ENCODE data around the gene GIMAP6. TPM values are rescaled to one million over a fixed set of nuclear protein-coding genes. Genes with fewer than 3 reads are reported as not detected.
"Not testable (repeated sequence)": the region's sequence is repeated elsewhere in the genome, so short reads cannot be mapped to it uniquely, and the experiment has no call there.

GIMAP6 gene
- total RNA-seq (2014; rRNA removed; shearing (Covaris generic)): 0.48 TPM in 1 of 2 replicates, not detected in the other

DNA sequence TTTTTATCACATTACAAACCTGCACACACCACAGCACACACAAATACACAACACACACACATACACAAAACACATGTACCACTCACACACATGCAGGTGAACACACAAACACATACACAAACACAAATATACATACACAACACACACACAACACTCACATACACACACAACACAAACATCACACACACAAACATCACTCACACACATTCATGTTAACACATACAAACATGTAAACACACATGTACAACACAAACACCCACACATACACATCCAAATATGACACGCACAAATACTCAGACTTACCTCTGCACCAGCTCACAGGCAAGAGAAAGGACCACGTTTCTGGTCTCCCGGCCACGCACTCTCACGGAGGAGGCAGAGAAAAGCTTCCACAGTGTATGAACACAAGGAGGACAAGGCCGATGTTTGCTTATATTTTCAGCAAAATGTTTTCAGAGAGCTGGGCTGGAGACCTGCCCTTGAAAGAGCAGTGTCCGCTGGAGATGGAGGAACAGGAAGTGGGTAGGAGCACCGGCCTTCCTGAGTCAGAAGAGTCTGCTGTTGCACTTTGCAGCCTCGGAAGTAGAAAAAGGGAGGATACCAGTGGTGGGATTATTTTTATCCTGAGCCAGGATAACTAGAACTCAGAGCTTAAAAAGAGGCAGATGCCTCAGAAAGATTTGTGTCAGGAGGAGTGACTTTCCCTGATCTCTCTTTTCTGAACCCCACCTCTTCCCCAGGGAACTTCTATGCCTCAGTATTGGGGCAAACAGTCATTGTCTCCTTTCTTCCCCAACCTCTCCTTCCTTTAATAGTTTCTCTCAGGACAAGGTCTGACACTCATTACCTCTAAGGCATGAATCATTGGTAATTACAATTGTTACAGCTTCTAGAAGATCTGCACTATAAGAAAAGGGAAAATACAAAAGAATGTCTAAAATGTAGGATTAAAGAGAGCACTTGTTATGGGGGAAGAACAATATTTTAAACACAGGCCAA lies at the start of gene GIMAP6:
GIMAP6 (minus strand) TSS at position 520 of the 999 bp plus-strand sequence. CDS start 2,243 bp downstream, outside the sequence.
- DNase-seq (ENCODE audit: low read depth): peak; percentile 3

GRCh38 chr7:150680364-150680763 lies 48.2 kb upstream of the GIMAP6 start:
- not testable (repeated sequence) for DNase-seq (ENCODE audit: low read depth)

DNA sequence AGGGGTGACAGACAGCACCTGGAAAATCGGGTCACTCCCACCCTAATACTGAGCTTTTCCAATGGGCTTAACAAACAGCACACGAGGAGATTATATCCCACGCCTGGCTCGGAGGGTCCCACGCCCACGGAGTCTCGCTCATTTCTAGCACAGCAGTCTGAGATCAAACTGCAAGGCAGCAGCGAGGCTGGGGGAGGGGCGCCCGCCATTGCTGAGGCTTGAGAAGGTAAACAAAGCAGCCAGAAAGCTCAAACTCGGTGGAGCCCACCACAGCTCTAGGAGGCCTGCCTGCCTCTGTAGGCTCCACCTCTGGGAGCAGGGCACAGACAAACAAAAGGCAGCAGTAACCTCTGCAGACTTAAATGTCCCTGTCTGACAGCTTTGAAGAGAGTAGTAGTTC lies 46.4 kb upstream of the GIMAP6 start:
- DNase-seq (ENCODE audit: low read depth): not testable (repeated sequence)

DNA sequence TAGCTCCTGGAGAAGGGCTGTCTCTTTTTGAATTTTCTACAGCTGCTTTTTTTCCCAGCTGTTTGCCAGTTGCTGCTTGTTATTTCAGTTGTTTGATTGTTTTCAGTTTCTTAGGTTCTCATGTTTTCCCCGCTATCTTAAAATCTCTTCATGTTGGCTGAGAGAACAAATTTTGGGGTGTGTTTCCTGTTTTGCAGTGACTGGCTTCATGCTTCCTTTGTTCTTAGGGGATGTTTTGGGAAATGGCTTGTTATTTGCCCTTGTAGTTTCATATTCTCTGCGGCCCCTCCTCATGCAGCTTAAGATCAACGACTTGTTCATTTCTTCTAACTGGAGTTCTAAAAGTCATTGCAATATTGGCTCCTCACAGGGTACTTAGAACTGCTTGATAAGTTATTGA lies 44.7 kb upstream of the GIMAP6 start:
- not testable (repeated sequence) for DNase-seq (ENCODE audit: low read depth)

DNA sequence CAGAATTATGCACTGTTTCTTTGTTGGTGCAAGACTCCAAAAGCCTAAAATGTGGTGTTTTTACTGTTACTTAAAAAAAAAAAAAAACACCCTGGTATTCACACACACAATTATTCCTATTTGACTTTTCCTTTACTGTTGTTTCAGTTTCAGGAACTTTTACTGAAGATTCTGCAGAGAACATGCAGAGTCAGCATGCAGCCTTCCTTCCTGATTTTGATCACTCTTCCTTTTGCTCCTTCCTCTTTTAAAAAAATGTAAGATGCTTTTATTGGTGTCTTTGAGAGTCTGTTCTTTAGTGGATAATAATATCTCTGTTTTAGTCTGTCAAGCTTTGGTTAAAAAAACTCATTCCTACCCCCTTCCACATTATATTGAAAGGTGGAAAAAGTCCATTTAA lies 44.1 kb upstream of the GIMAP6 start:
- not testable (repeated sequence) for DNase-seq (ENCODE audit: low read depth)

- DNase-seq (ENCODE audit: low read depth): no peak
Observed at GRCh38 chr7:150675714-150676113, 43.5 kb upstream of the GIMAP6 start.

- not testable (repeated sequence) for DNase-seq (ENCODE audit: low read depth)
Observed at GRCh38 chr7:150671798-150672585, 39.8 kb upstream of the GIMAP6 start.

GRCh38 chr7:150668977-150669376 lies 36.8 kb upstream of the GIMAP6 start:
- DNase-seq (ENCODE audit: low read depth): no peak

- DNase-seq (ENCODE audit: low read depth): no peak
Observed at GRCh38 chr7:150668472-150668911, 36.3 kb upstream of the GIMAP6 start.

- no peak for DNase-seq (ENCODE audit: low read depth)
Observed at GRCh38 chr7:150666412-150666811, 34.2 kb upstream of the GIMAP6 start.

GRCh38 chr7:150665896-150666295 lies 33.7 kb upstream of the GIMAP6 start:
- no peak for DNase-seq (ENCODE audit: low read depth)

GRCh38 chr7:150665089-150665748 lies 33.0 kb upstream of the GIMAP6 start:
- no peak for DNase-seq (ENCODE audit: low read depth)

- no peak for DNase-seq (ENCODE audit: low read depth)
Observed at GRCh38 chr7:150663802-150664494, 31.8 kb upstream of the GIMAP6 start.

DNA sequence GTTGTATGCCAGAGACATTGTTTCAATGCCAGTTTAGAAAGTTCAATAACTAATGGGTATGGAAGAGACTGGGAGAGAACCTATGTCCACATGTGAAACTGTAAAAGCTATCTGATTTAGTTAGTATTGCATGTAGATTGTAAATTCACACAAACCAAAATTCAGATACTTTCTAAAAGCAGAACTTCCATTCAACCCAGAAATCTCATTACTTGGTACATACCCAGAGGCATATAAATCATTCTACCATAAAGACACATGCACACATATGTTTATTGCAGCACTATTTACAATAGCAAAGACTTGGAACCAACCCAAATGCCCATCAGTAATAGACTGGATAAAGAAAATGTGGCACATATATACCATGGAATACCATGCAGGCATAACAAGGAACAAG lies 30.6 kb upstream of the GIMAP6 start:
- not testable (repeated sequence) for DNase-seq (ENCODE audit: low read depth)

DNA sequence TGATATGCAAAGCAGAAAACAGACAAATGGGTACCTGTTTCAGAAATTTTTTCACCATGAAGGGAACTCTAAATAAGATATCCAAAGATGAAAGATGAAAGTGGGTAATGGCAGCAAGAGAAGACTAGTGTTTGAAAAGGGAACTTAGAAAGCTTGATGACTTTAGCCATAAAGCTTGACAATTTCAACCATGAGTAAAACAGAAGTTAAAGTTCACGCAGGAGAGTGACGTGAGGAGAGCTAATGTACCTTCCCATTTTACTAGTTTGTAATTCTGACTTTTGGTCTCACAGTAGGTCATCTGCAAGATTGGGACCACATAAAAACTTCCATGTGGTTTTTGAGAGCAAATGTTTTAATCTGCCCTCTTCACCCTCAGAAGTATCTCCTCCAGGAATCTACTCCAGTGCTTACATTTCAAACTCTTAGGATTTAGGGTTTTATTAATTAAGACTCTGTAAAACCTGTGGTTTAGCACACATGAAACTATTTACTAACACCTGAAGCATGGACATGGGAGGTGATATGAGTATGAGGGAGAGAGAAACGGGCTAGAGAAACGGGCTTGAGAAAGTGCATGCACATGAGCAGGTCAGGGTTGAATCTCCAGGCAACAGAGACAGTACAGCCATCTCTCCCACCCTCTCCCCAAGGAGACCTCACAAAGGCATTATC lies 28.9 kb upstream of the GIMAP6 start:
- DNase-seq (ENCODE audit: low read depth): no peak

- no peak for DNase-seq (ENCODE audit: low read depth)
Observed at GRCh38 chr7:150657526-150657925, 25.3 kb upstream of the GIMAP6 start.

DNA sequence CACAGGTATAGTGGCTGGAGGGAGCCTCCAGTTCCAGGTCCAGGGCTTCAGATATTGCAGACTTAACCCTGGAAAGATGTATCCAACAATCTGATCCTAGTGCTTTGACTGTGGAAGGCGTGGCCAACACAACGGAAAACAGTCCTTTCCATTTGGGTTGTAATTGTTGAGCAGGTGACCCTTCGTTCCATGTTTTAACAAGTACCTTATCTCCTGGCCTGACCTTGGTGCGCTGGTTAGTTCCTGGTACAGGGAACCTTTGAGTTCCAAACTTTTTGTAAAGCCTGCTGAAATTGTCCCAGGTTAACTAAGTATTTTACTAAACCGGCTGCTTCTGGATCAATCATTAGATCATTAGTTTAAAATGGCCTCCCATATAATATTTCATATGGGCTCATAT lies 23.9 kb upstream of the GIMAP6 start:
- DNase-seq (ENCODE audit: low read depth): no peak

- no peak for DNase-seq (ENCODE audit: low read depth)
Observed at GRCh38 chr7:150654692-150655091, 22.5 kb upstream of the GIMAP6 start.

GRCh38 chr7:150649080-150649385 lies 16.8 kb upstream of the GIMAP6 start:
- no peak for DNase-seq (ENCODE audit: low read depth)

DNA sequence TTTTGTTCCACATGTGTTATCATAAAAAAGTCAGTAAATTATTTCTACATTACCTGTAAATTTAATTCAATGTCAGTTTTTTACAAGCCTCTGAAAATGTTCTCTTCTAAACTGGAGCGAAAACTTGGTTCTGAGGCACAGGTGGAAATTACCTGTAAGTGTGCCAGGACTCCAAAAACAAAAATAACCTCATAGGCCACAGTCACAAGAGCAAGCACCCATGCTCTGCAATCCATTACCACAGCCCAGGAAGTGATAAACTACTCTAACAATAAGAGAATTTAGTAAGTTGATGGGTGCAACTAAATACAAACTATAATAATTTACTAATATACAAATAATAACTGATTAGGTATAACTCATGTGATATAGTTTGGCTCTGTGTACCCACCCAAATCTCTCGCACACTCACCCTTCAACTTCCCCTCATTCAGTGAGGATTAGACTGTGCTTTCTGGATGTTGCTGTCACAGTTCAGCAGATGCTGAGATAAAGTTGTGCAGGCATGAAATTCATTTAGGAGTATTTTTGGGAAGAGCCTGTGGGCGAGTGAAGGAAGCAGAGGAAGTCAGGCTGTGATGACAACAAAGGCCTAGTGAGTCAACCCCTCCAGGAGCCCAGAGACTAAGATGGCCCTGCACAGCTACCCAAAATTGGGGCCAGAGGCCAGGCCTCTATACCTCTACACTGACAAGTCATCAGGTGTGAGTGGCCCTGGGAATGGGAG lies 16.3 kb upstream of the GIMAP6 start:
- no peak for DNase-seq (ENCODE audit: low read depth)
